Body of pancreas (tissue), 4 donors: ENCODE measurements around the gene QPCTL. TPM values are rescaled to one million over a fixed set of nuclear protein-coding genes. Genes with fewer than 3 reads are reported as not detected.

Experiments
- ATAC-seq: fragments of 150-250 bp; one replicate; pipeline ENCODE4 v1.9.1; 2016
- DNase-seq, 4 donors: peaks; one replicate each; pipeline ENCODE4 v3.0.0-alpha.2; 2019
- H3K27ac ChIP-seq, 4 donors: fragments of 200-600 bp; sonication (generic); 1 replicate in 3 of 4; 2 replicates in 1 of 4; pipeline versions ENCODE4 v1.5.1 to v1.6.1; 2016 to 2019; ENCODE audit warnings: mild to moderate bottlenecking in 1 of 4, mixed read lengths in 1 of 4, moderate library complexity in 1 of 4
- H3K27me3 ChIP-seq, 2 donors: fragments of 200-600 bp; sonication (generic); one replicate each; pipeline ENCODE4 v1.6.0; 2016; ENCODE audit warnings: mild to moderate bottlenecking in 1 of 2
- H3K36me3 ChIP-seq, 2 donors: fragments of 200-600 bp; sonication (generic); replicated peaks in 1 of 2; 2 replicates each; pipeline ENCODE4 v1.5.1; 2016; ENCODE audit warnings: low read depth in 2 of 2; ENCODE audit not compliant: insufficient read depth in 1 of 2
- H3K4me1 ChIP-seq: fragments of 200-600 bp; sonication (generic); one replicate; pipeline ENCODE4 v1.6.0; 2016
- H3K4me3 ChIP-seq, 2 donors: fragments of 200-600 bp; sonication (generic); 1 replicate in 1 of 2; 2 replicates in 1 of 2; pipeline ENCODE4 v1.5.1; 2016 to 2019
- H3K9me3 ChIP-seq, 3 donors: fragments of 200-600 bp; sonication (generic); 1 replicate in 2 of 3; 2 replicates in 1 of 3; pipeline ENCODE4 v1.5.1; 2016
- POLR2A ChIP-seq, 3 donors: fragments of 450-650 bp; IDR thresholded peaks; one replicate each; pipeline ENCODE4 v1.6.1; 2016; ENCODE audit warnings: antibody characterized with exemption in 3 of 3, mild to moderate bottlenecking in 2 of 3
- WGBS, 2 donors: methylation state at CpG; one replicate each; pipeline ENCODE4 v1.1.5; 2017; 5-methylcytosine and 5-hydroxymethylcytosine counted together
- intact Hi-C: fragments of 100-400 bp; cut with DNase I; formaldehyde crosslinking; loops from one replicate; pipeline ENCODE4 v1.15.1; 2023
- microRNA counts, 2 donors: library from miRNA; unstranded; fragments of <30 nt; microRNA quantifications; one replicate each; lab custom pipeline; 2017
- microRNA-seq, 2 donors: library from miRNA; unstranded; fragments of <30 nt; microRNA quantifications; one replicate each; pipeline ENCODE4, GENCODE V29; 2016; ENCODE audit warnings: borderline number of aligned reads in 2 of 2, borderline replicate concordance in 2 of 2
- small RNA-seq: library from RNA; depleted of rRNA; stranded (forward); fragments of <200 nt; gene quantifications from one replicate; pipeline ENCODE3, GENCODE V24; 2016
- total RNA-seq, 2 donors: library from RNA; depleted of rRNA; stranded (reverse); fragments of >200 nt; gene quantifications; one replicate each; pipeline ENCODE4 v1.1.0, GENCODE V29; 2016
- TF ChIP-seq, protein P1 (sequence below), 7 experiments: fragments of 450-650 bp in 4 of 7; fragments of 200-600 bp in 3 of 7; sonication (generic) in 3 of 7; IDR thresholded peaks; one replicate each; pipeline ENCODE4 v1.5.1; 2016 to 2019; ENCODE audit warnings: antibody characterized with exemption in 7 of 7

The QPCTL gene
- total RNA-seq, 2 donors from 2014 or later = 2.1 to 4.0 TPM

DNA sequence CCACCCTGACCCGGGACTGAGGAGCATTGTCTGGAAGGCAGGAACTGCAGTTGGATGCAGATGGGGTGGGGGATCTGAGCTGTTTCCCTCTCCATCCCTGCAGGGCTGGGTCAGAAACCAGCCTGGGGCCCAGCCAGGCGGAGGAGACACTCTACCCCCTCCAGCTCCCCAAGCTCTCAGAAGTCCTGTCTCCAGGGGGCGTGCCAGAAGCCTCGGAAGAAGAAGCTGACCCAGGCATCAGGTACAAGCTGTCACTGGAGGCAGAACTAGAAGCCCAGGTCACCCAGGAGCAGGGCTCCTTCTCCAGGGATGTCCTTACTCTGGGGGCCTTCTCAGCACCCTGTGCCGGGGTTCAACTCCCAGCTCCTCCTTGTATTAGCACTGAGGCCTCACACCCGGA lies 61.1 kb downstream of the QPCTL start:
- Histone ChIP-seq H3K9me3 (no peaks in the 10 kb centered on the region), H3K27me3 (no peaks in the 10 kb centered on the region), H3K4me3 (no peak overlapping the region), H3K36me3 (no peaks in the 10 kb centered on the region), H3K4me1 (no peaks in the 10 kb centered on the region), H3K27ac (no peak overlapping the region)
- WGBS, 2 donors = 62 to 86% methylated on average over 2 to 6 of the region's 6 CpGs
- DNase-seq (peak in 1 of 4 donors; percentile 16), ATAC-seq (no peak)
- TF ChIP-seq, protein P1, sequence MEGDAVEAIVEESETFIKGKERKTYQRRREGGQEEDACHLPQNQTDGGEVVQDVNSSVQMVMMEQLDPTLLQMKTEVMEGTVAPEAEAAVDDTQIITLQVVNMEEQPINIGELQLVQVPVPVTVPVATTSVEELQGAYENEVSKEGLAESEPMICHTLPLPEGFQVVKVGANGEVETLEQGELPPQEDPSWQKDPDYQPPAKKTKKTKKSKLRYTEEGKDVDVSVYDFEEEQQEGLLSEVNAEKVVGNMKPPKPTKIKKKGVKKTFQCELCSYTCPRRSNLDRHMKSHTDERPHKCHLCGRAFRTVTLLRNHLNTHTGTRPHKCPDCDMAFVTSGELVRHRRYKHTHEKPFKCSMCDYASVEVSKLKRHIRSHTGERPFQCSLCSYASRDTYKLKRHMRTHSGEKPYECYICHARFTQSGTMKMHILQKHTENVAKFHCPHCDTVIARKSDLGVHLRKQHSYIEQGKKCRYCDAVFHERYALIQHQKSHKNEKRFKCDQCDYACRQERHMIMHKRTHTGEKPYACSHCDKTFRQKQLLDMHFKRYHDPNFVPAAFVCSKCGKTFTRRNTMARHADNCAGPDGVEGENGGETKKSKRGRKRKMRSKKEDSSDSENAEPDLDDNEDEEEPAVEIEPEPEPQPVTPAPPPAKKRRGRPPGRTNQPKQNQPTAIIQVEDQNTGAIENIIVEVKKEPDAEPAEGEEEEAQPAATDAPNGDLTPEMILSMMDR (IDR thresholded peaks at IDR 0.05) = no peak
- TF ChIP-seq POLR2A (IDR thresholded peaks at IDR 0.05) = no peak
- intact Hi-C loops = no loop called here

MicroRNA genes within 50 kb of the gene (microRNA counts, 767-probe panel; counts per million panel counts)
- microRNA hsa-miR-642a-5p (lab: Ali Mortazavi, UCI) = 0 to 736 counts per million in 2 donors
- microRNA hsa-miR-642b-3p (lab: Ali Mortazavi, UCI) = 0 to 736 counts per million in 2 donors

Small RNA genes within 50 kb of the gene (microRNA-seq; reads per million reads assigned to microRNA genes)
- gene MIR642A (0 reads per million in 2 donors), gene MIR642B (0 reads per million in 2 donors)

Small RNA genes within 50 kb of the gene (small RNA-seq; reads per million reads assigned to genes)
- gene MIR642A (not detected), gene RN7SL836P (not detected)

Other genes with a start within 250 kb of the QPCTL start
- 10 to 100 TPM in 1 of 2 donors, 1 to 10 TPM in 1; 4.2 to 84.7 TPM for gene FOSB, start 224.7 kb upstream of the QPCTL start, total RNA-seq
- gene RTN2, start 195.6 kb upstream of the QPCTL start, total RNA-seq = 1 to 10 TPM; 2.9 to 5.6 TPM
- not detected for gene PPM1N, start 194.2 kb upstream of the QPCTL start, total RNA-seq
- gene VASP, start 185.2 kb upstream of the QPCTL start, total RNA-seq = 10 to 100 TPM; 27.0 to 29.7 TPM
- 10 to 100 TPM in 1 of 2 donors, 1 to 10 TPM in 1; 4.2 to 22.7 TPM for gene OPA3, start 107.9 kb upstream of the QPCTL start, total RNA-seq
- gene GPR4, start 90.5 kb upstream of the QPCTL start, total RNA-seq = 1 to 10 TPM in 1 of 2 donors, under 1 TPM in 1; 0.99 to 1.3 TPM
- 10 to 100 TPM; 25.7 to 60.6 TPM for gene EML2, start 53.3 kb upstream of the QPCTL start, total RNA-seq
- 1 to 10 TPM; 3.9 to 9.2 TPM for gene GIPR, start 24.4 kb upstream of the QPCTL start, total RNA-seq
- gene SNRPD2, start 713 bp upstream of the QPCTL start, total RNA-seq = 10 to 100 TPM; 25.1 to 66.4 TPM
- 10 to 100 TPM in 1 of 2 donors, 1 to 10 TPM in 1; 7.8 to 11.9 TPM for gene FBXO46, start 38.2 kb downstream of the QPCTL start, total RNA-seq
- gene MEIOSIN, start 40.8 kb downstream of the QPCTL start, total RNA-seq = not detected
- gene SIX5, start 76.6 kb downstream of the QPCTL start, total RNA-seq = 10 to 100 TPM; 21.0 to 60.3 TPM
- gene DMPK, start 89.8 kb downstream of the QPCTL start, total RNA-seq = 10 to 100 TPM; 57.9 to 81.4 TPM
- gene DMWD, start 100.2 kb downstream of the QPCTL start, total RNA-seq = 10 to 100 TPM; 19.7 to 20.4 TPM
- under 1 TPM in 1 of 2 donors, not detected in 1; 0.33 TPM for gene RSPH6A, start 122.6 kb downstream of the QPCTL start, total RNA-seq
- gene SYMPK, start 170.5 kb downstream of the QPCTL start, total RNA-seq = 10 to 100 TPM; 23.3 to 32.3 TPM
- gene FOXA3, start 171.7 kb downstream of the QPCTL start, total RNA-seq = 10 to 100 TPM in 1 of 2 donors, 1 to 10 TPM in 1; 3.0 to 16.3 TPM
- 10 to 100 TPM; 24.1 to 25.1 TPM for gene IRF2BP1, start 193.5 kb downstream of the QPCTL start, total RNA-seq
- 10 to 100 TPM in 1 of 2 donors, 1 to 10 TPM in 1; 6.7 to 13.5 TPM for gene MYPOP, start 209.9 kb downstream of the QPCTL start, total RNA-seq
- not detected for gene NANOS2, start 222.1 kb downstream of the QPCTL start, total RNA-seq